ENCODE results near the gene MAN2B1. TPM values are rescaled to one million over a fixed set of nuclear protein-coding genes. Genes with fewer than 3 reads are reported as not detected.
"Not testable (repeated sequence)": the region's sequence is repeated elsewhere in the genome, so short reads cannot be mapped to it uniquely, and the experiment has no call there.

MAN2B1 gene
- total RNA-seq: 143 TPM

DNA sequence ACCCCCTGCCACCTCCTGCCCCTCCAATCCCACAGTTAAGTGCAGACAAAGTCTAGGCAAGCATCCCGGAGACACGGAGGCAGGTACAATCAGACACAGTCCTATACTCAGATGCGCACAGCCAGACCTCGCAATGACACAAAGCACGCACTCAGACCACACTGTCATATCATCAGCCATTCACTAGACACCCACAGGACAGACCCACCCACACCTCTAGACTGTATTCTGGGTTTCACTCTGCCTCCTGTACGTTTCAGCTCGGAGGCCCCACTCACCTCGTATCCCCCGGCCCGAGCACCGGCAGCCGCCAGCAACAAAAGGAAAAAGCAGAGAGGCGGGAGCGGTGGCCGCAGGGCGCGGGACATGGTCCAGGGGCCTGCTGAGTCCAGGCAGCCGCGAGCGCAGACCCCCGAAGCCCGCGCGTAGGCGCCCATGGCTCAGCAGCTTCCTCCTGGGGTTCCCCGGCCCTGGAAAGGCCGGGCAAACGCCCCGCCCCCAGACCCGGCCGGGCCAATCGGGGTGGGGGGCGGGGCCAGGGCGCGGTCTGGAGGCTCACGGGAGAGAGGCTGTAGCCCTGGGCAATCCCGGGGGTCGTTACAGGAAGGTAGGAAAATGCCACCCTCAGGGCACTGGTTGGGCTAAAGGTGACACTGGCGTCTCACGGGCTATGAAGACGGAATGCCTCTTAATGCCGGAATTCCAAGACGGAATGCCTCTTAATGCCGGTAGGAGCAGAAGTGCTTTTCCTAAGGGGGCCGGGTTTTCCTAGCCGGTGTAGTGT lies at the start of gene MAN2B1, which contains the start of gene WDR83:
Gene MAN2B1, minus strand, starts transcription at position 478 of the 784 bp plus-strand sequence. Its CDS starts 41 bp downstream, at position 437.
Gene WDR83, plus strand, starts transcription at position 543 of the 784 bp plus-strand sequence. CDS start 2,984 bp downstream, outside the sequence.
- peaks cover 59% of the 10 kb centered on the region for H3K4me1 ChIP-seq (ENCODE audit: insufficient read depth, low read length)
- no peaks in the 10 kb centered on the region for H3K27me3 ChIP-seq (ENCODE audit: insufficient read depth, low read length)
- no peaks in the 10 kb centered on the region for H3K9me3 ChIP-seq (ENCODE audit: low read depth, low read length)
- peak within 1 kb of the TSS; percentile 74 for H3K4me3 ChIP-seq (ENCODE audit: low read length)

DNA sequence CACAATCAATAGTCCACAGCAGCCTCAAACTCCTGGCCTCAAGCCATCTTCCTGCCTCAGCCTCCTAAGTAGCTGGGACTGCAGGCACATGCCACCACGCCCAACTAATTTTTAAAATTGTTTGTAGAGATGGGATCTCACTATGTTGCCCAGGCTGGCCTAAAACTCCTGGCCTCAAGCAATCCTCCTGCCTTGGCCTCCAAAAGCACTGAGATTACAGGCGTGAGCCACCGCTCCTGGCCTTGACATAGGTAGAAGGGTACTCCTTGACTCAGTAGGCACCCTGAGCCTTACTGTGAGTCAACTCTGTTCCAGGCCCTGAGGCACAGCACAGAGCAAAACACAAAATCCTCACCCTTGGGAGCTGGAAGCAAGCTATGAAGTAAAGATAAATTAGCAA lies 49.4 kb upstream of the MAN2B1 start:
- H3K27me3 ChIP-seq (ENCODE audit: insufficient read depth, low read length): no peaks in the 10 kb centered on the region
- H3K9me3 ChIP-seq (ENCODE audit: low read depth, low read length): no peaks in the 10 kb centered on the region
- H3K4me1 ChIP-seq (ENCODE audit: insufficient read depth, low read length): peaks cover 7% of the 10 kb centered on the region
- H3K4me3 ChIP-seq (ENCODE audit: low read length): no peak overlapping the region

DNA sequence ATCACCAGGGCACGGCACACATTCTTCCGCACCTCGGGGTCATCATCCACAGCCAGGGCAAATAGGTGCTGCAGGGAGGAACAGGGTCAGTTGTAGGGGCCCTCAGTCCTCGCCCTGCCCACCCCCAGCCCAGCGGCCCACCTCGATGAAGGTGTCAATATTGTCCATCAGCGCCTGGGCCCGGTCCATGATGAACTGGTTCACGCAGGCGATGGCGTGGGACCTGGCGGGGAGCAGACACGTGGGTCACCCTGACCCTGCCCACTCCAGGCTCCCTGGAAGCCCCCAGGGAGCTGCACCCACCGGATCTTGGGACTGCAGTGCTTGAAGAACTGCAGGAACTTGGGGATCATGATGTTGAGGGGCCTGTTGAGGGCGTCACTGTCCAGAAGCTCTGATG lies 48.6 kb upstream of the MAN2B1 start:
- Histone ChIP-seq H3K4me1 (ENCODE audit: insufficient read depth, low read length) (no peaks in the 10 kb centered on the region), H3K4me3 (ENCODE audit: low read length) (no peak overlapping the region), H3K9me3 (ENCODE audit: low read depth, low read length) (no peaks in the 10 kb centered on the region), H3K27me3 (ENCODE audit: insufficient read depth, low read length) (no peaks in the 10 kb centered on the region)

DNA sequence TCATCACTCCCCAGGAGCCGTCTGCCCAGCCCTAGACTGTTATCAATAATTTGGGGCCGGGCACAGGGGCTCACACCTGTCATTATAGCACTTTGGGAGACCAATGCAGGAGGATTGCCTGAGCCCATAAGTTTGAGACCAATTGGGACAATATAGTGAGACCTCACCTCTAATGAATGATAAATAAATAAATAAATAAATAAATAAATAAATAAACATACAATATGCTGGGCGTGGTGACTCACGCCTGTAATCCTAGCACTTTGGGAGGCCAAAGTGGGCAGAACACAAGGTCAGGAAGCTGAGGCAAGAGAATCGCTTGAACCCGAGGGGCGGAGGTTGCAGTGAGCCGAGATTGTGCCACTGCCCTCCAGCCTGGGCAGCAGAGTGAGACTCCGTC lies 46.8 kb upstream of the MAN2B1 start:
- not testable (repeated sequence) for H3K4me1 ChIP-seq (ENCODE audit: insufficient read depth, low read length); H3K9me3 ChIP-seq (ENCODE audit: low read depth, low read length); H3K27me3 ChIP-seq (ENCODE audit: insufficient read depth, low read length); H3K4me3 ChIP-seq (ENCODE audit: low read length)

DNA sequence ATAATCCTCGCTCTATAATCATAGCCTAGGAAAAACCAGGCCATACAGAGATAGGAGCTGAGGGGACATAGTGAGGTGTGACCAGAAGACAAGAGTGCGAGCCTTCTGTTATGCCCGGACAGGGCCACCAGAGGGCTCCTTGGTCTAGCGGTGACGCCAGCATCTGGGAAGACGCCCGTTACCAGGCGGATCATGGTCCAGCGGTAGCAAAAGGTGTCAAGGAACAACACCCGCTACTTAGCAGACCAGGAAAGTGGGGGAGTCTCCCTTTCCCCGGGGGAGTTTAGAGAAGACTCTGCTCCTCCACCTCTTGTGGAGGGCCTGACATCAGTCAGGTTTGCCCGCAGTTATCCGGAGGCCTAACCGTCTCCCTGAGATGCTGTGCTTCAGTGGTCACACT lies 45.5 kb upstream of the MAN2B1 start:
- H3K9me3 ChIP-seq (ENCODE audit: low read depth, low read length); H3K4me1 ChIP-seq (ENCODE audit: insufficient read depth, low read length); H3K27me3 ChIP-seq (ENCODE audit: insufficient read depth, low read length); H3K4me3 ChIP-seq (ENCODE audit: low read length): not testable (repeated sequence)

DNA sequence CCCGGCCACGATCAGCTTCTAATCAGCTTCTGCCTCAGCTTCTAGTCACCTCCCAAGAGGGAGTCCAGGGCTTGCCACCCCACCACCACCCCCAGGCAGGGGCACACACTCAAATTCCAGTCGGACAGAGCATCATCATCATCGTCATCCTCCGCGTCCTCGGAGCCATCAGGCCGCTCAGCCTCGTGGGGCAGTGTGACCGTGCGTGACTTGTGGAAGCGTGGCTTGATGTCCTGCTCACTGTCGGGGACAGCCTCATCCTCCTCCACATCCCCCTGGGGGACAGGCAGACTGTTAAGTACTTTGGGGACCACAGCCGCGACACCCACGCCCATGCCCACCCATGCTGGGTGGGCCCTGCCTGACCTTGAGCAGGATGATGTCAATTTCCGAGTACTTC lies 44.6 kb upstream of the MAN2B1 start:
- H3K9me3 ChIP-seq (ENCODE audit: low read depth, low read length): no peaks in the 10 kb centered on the region
- H3K27me3 ChIP-seq (ENCODE audit: insufficient read depth, low read length): no peaks in the 10 kb centered on the region
- no peak overlapping the region for H3K4me3 ChIP-seq (ENCODE audit: low read length)
- H3K4me1 ChIP-seq (ENCODE audit: insufficient read depth, low read length): no peaks in the 10 kb centered on the region

DNA sequence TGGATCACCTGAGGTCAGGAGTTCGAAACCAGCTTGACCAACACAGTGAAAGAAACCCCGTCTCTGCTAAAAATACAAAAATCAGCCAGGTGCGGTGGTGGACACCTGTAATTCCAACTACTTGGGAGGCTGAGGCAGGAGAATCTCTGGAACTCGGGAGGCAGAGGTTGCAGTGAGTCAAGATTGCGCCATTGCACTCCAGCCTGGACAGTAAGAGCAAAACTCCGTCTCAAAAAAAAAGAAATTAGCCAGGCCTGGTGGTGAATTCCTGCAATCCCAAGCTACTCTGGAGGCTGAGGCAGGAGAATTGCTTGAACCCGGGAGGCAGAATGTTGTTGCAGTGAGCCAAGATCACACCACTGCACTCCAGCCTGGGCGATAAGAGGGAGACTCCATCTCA lies 42.1 kb upstream of the MAN2B1 start:
- Histone ChIP-seq H3K4me3 (ENCODE audit: low read length) (no peak overlapping the region), H3K9me3 (ENCODE audit: low read depth, low read length) (no peaks in the 10 kb centered on the region), H3K4me1 (ENCODE audit: insufficient read depth, low read length) (no peaks in the 10 kb centered on the region), H3K27me3 (ENCODE audit: insufficient read depth, low read length) (no peaks in the 10 kb centered on the region)

DNA sequence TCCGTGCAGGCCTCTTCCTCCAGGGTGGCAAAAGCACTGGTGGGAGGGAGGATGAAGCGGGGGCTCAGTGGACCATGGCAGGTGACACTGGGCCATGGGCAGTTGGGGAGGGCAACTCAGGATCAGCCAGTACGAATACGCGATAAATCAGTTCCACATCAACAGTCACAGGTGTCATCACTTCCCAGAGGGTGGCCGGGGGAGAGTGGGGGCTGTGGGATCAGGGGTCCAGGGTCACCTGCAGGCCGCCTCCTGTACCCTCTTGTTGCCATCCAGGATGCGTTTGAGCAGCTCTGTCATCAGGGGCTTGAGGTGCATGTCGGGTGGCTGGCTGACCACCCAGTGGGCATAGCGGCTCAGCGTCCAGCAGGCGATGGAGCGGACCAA lies 39.8 kb upstream of the MAN2B1 start:
- Histone ChIP-seq H3K27me3 (ENCODE audit: insufficient read depth, low read length) (no peaks in the 10 kb centered on the region), H3K4me1 (ENCODE audit: insufficient read depth, low read length) (no peaks in the 10 kb centered on the region), H3K4me3 (ENCODE audit: low read length) (no peak overlapping the region), H3K9me3 (ENCODE audit: low read depth, low read length) (no peaks in the 10 kb centered on the region)

DNA sequence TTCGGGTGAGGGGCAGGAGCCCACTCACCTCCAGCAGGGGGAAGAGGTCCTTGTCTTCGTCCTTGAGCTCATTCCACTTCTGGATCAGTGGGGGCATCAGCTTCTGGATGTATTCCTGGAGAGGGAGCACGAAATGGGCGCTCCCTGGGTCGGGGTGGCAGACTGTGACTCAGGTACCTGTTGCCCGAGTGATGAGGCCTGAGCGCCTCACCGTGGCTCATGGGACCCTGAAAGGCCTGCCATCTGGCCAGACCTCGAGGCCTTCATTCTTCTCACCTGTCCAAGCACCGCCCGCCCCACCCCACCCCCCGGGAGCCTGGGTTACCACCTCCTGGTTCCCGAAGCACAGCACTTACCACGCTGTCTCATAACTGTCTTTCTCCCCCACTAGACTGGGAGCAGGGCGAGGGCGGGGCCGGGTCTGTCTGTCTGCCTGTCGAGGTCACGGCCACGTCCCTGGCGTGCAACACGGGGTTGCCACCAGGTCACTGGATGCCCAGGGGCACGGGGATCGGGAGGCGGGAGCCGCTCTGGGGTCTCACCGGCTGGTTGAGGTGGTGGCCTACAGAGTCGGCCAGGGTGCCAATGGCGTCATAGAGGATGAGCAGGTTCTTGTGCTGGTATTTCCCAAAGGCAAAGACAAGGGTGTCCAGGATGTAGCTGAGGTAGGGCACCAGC lies 39.3 kb upstream of the MAN2B1 start:
- Histone ChIP-seq H3K4me1 (ENCODE audit: insufficient read depth, low read length) (no peaks in the 10 kb centered on the region), H3K4me3 (ENCODE audit: low read length) (no peak overlapping the region), H3K27me3 (ENCODE audit: insufficient read depth, low read length) (no peaks in the 10 kb centered on the region), H3K9me3 (ENCODE audit: low read depth, low read length) (no peaks in the 10 kb centered on the region)

DNA sequence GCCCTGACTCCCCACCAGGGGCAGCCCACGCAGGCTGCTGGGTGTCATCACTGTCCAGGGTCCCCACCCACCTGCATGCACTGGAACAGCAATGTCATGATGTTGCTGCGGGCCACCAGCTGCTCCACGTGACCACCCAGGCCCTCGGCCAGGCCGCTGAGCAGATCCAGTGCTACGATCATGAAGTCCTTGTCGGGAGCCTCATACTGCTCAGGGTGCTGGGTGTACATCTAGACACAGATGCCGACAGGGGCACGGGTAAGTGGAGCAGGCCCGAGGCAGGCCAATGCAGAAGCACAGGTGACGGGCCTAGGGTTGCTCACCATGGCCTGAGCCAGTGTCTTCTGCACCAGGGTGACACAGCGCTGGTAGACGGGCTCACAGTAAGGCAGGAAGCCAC lies 38.6 kb upstream of the MAN2B1 start:
- Histone ChIP-seq H3K27me3 (ENCODE audit: insufficient read depth, low read length) (no peaks in the 10 kb centered on the region), H3K9me3 (ENCODE audit: low read depth, low read length) (no peaks in the 10 kb centered on the region), H3K4me1 (ENCODE audit: insufficient read depth, low read length) (no peaks in the 10 kb centered on the region), H3K4me3 (ENCODE audit: low read length) (no peak overlapping the region)

DNA sequence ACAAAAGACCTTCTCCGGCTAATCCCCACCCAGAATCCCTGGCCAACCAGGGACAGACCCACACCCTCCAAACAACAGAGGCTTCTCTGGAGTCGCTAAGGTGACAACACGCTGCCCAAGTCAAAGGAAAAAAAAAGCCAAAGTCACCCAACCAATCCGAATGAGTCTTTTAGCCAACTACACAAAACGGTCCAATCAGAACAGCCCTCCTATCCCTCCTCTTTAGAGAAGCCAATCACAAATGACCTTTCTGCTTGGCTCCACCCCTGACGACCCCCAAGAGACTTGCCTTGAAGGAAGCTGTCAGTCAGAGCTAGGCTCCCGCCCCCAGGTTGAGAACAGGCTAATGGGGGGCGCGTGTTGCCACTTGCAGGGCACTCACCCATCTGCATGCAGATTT lies 36.5 kb upstream of the MAN2B1 start:
- Histone ChIP-seq H3K4me1 (ENCODE audit: insufficient read depth, low read length) (no peaks in the 10 kb centered on the region), H3K27me3 (ENCODE audit: insufficient read depth, low read length) (no peaks in the 10 kb centered on the region), H3K4me3 (ENCODE audit: low read length) (no peak overlapping the region), H3K9me3 (ENCODE audit: low read depth, low read length) (no peaks in the 10 kb centered on the region)

DNA sequence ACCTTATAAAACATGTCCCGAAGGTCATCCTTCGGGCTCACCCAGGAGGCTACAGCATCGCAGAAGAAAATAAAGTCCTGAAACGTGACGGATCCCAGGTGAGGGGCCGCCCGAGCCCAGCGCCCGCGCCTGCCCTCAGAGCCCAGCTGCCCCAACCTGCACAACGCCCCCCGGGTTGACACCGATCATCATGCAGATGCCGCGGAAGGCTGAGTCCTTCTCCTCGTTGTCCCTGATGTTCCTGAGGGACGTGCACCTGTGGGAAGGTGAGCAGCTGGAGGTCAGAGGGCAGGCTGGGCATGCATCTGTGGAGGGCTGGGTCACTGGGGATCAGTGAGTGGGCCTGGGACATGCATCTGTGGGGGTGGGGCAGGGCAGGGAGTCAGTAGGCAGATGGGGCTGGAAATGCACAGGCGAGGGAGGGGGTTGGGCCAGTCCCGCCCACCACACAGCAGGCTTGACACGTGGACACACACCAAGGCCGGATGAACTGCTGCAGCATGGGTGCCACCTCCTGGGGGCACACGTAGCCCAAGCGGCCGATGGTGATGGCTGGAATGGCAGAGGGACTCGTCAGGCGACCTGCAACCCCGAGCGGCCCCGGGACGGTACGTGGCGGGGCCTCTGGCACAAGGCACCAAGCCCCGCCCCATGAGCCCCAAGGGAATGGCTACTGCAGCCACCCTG lies 35.2 kb upstream of the MAN2B1 start:
- H3K4me3 ChIP-seq (ENCODE audit: low read length): no peak overlapping the region
- peaks cover 6% of the 10 kb centered on the region for H3K4me1 ChIP-seq (ENCODE audit: insufficient read depth, low read length)
- H3K27me3 ChIP-seq (ENCODE audit: insufficient read depth, low read length): no peaks in the 10 kb centered on the region
- H3K9me3 ChIP-seq (ENCODE audit: low read depth, low read length): no peaks in the 10 kb centered on the region

DNA sequence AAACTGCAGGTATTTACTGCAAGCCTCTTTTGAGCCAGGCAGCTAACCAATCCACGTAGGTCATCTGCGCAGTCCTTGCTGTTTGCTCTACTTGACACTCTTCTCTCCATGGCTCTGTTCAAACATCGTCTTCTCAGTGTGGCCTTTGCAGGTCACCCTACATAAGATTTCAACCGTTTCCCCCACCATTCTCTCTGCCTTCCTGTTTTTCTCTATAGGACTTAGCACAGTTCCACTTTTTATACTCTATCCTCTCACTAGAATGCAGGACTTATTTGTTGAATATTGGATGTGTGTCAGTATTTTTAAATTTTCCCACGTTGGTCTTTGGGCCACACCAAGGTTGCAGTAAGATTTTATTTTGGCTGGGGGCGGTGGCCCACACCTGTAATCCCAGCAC lies 31.6 kb upstream of the MAN2B1 start:
- Histone ChIP-seq H3K4me3 (ENCODE audit: low read length) (no peak overlapping the region), H3K4me1 (ENCODE audit: insufficient read depth, low read length) (peaks cover 21% of the 10 kb centered on the region), H3K27me3 (ENCODE audit: insufficient read depth, low read length) (no peaks in the 10 kb centered on the region), H3K9me3 (ENCODE audit: low read depth, low read length) (no peaks in the 10 kb centered on the region)

DNA sequence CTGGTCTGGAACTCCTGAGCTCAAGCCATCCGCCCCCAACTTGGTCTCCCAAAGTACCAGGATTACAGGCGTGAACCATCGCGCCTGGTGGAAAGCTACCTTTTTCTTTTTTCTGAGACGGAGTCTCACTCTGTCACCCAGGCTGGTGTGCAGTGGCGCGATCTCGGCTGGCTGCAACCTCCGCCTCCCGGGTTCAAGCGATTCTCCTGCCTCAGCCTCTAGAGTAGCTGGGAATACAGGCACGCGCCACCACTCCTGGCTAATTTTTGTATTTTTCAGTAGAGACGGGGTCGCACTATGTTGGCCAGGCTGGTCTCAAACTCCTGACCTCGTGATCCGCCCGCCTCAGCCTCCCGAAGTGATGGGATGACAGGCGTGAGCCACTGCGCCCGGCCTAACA lies 30.9 kb upstream of the MAN2B1 start:
- not testable (repeated sequence) for H3K27me3 ChIP-seq (ENCODE audit: insufficient read depth, low read length); H3K4me3 ChIP-seq (ENCODE audit: low read length); H3K9me3 ChIP-seq (ENCODE audit: low read depth, low read length)
- H3K4me1 ChIP-seq (ENCODE audit: insufficient read depth, low read length): peaks cover 21% of the 10 kb centered on the region
